Mononuclear cell (primary cell): ENCODE results near the gene ZXDC. TPM values are rescaled to one million over a fixed set of nuclear protein-coding genes. Genes with fewer than 3 reads are reported as not detected.

Source experiments
- H3K27me3 ChIP-seq: 2 replicates; pipeline ENCODE4 v1.6.0; 2011; ENCODE audit warnings: low read length, control low read depth; ENCODE audit not compliant: insufficient read depth
- H3K4me1 ChIP-seq: 2 replicates; pipeline ENCODE4 v1.5.1; 2011; ENCODE audit warnings: mild to moderate bottlenecking, low read length, control low read depth; ENCODE audit not compliant: insufficient read depth
- H3K4me3 ChIP-seq: 2 replicates; pipeline ENCODE4 v1.5.1; 2011; ENCODE audit warnings: mild to moderate bottlenecking, low read length, moderate library complexity
- H3K9me3 ChIP-seq: 2 replicates; pipeline ENCODE4 v1.5.1; 2011; ENCODE audit warnings: low read depth, mild to moderate bottlenecking, control low read depth, low read length
- total RNA-seq: library from RNA; depleted of rRNA; stranded (reverse); fragments of >200 nt; gene quantifications from one replicate; pipeline ENCODE4 v1.2.3, GENCODE V29; 2012

Gene ZXDC
- total RNA-seq, 1 donor: 63.2 TPM

GRCh38 chr3:126390201-126390600 is 85.5 kb downstream of the ZXDC start:
- no peaks in the 10 kb centered on the region for H3K9me3 ChIP-seq
- H3K27me3 ChIP-seq: peaks cover 22% of the 10 kb centered on the region
- peaks cover 5% of the 10 kb centered on the region for H3K4me1 ChIP-seq
- H3K4me3 ChIP-seq: no peak overlapping the region

- Histone ChIP-seq H3K27me3 (peaks cover 20% of the 10 kb centered on the region), H3K9me3 (no peaks in the 10 kb centered on the region), H3K4me3 (no peak overlapping the region), H3K4me1 (peaks cover 5% of the 10 kb centered on the region)
Measured at GRCh38 chr3:126389794-126390146, 85.9 kb downstream of the ZXDC start.

GRCh38 chr3:126389112-126389793 is 86.4 kb downstream of the ZXDC start:
- H3K4me3 ChIP-seq: no peak overlapping the region
- H3K4me1 ChIP-seq: peaks cover 5% of the 10 kb centered on the region
- H3K9me3 ChIP-seq: no peaks in the 10 kb centered on the region
- H3K27me3 ChIP-seq: peaks cover 16% of the 10 kb centered on the region

Other genes with a start within 250 kb of the ZXDC start
- not detected for gene KLF15, start 118.5 kb downstream of the ZXDC start, total RNA-seq
- gene CFAP100, start 81.0 kb downstream of the ZXDC start, total RNA-seq: not detected
- gene UROC1, start 41.9 kb upstream of the ZXDC start, total RNA-seq: not detected
- 1.5 TPM for gene CHST13, start 48.3 kb upstream of the ZXDC start, total RNA-seq
- not detected for gene C3orf22, start 83.0 kb upstream of the ZXDC start, total RNA-seq
- 1.4 TPM for gene TXNRD3, start 179.2 kb upstream of the ZXDC start, total RNA-seq
- gene CHCHD6, start 228.3 kb upstream of the ZXDC start, total RNA-seq: 3.4 TPM